HUDEP-2 (cell line): Measurements from ENCODE around the gene GABPA.
"Not testable (repeated sequence)": the region's sequence is repeated elsewhere in the genome, so short reads cannot be mapped to it uniquely, and the experiment has no call there.

Experiments
- DNase-seq, 76 experiments: peaks; one replicate each; lab custom pipeline; 2025; ENCODE audit not compliant: unreplicated experiment in 76 of 76; lab: John Stamatoyannopoulos, UW

GABPA gene

DNA sequence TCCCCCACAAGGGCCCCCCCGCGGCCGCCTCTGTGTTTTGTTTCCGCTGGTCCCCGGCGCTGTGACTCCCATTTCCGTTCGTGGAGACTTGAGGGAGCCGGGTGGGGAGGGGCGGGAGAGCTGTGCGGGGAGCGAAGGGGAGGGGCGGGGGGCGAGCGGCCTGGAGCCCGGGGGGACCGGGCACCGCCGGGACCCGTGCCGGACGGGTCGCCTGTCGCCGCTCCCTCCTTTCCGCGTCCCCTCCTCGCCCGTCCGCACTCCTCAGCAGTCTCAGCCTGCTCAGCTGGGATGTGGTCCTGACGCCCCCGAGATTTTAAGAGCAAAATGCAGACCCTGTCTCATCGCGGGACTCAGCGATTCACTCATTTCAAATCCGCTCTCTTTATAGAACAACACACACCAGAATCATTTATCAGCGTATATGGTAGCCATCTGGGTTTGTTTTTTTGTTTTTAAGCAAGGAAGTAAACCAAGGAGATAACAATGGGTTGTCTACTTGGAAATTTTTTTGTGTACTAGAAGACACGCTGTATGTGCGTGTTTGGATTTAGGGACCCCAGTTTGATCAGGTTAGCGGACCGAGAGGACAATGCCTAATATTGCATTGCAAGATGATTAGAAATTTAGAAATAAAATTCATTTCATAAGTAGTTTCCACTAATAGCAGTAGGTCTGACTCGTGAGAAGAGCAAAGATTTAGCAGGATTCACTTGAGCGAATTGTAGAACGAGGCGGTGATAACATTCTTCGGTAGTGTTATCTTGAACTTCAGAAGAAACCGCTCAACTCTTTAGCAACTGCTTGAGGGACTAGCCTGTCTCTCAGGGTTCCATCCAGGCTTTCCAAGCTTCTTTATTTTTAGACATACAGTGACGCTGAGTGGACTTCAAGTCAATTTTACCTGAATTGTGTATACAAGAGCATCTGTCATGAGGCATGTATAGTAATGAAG, 1.1 kb downstream of the GABPA start:
- DNase-seq: peak in 58 of 76 experiments; percentile 15 to 82 (median 64)

- DNase-seq: no peak
Measured at GRCh38 chr21:25737421-25737820, 2.6 kb downstream of the GABPA start.

DNA sequence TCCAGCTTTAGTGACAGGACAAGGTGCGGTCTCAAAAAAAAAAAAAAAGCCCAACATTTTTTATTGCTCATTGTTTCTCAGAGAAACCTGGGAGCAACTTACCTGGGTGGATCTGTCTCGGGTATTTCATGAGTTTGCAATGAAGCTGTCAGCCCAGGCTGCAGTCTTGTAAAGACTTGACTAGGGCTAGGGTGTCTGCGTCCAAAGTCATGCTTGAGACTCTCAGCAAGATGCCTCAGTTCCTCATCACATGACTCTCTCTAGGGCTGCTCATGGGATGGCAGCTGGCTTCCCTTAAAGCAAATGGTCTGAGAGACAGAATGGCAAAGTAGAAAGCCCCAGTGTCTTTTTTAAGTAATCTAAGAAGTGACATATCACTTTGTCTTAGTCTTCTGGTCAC, 8.1 kb downstream of the GABPA start:
- no peak for DNase-seq

GRCh38 chr21:25744854-25745253, 10.1 kb downstream of the GABPA start:
- DNase-seq: no peak

- DNase-seq: no peak
Measured at GRCh38 chr21:25750085-25750484, 15.3 kb downstream of the GABPA start.

DNA sequence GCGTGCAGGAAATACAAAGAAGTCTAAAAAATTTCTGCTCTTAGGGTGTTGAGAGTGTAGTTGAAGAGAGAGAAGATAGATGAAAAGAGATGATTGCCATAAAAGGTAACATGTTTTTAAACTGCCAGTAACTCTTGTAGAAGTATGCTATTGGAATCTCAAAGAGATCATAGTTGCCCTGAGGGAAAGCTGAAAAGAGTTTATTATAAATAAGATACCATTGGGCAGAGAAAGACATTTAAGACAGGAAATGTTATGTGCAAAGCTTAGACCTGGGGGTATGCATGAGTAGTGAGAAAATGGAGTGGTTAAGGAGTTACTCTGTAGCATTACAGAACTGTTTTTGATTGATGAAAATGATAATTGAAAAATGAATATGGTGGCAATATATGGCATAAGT, 17.6 kb downstream of the GABPA start:
- DNase-seq: no peak

DNA sequence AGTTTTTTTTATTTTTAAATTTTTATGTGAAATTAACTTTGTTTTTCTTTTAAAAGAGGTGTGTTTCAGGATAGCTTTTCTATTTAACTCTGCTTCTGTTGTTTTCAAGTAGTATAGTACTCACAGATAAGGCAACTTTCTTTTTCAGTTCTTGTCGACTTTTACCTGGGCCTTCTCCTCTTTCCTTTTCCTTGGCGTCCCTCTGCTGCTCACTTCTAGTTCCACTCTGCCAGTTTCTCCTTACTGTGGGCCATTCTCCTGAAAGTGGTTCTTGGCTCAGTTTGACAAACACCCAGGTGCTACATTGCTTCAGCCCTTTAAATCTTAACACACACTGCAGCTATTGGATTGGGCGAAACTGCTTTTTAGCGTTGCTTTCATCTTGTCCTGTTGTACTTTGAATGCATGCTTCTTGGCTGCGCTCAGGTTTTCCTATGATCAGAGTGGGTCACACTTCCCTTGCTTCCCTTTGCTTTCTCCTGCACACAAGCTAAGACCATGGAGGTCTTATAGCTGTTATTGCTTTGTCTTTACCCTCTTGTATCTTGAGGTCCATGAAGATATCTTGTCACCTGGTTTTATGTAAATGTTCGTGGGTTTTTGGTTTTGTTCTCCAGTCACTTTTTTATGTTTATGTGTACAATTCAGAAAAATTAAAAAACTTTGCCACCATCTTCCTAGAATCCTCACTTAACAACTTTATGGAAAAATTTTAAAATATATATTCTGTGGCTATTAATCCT, 21.6 kb downstream of the GABPA start:
- DNase-seq: no peak

DNA sequence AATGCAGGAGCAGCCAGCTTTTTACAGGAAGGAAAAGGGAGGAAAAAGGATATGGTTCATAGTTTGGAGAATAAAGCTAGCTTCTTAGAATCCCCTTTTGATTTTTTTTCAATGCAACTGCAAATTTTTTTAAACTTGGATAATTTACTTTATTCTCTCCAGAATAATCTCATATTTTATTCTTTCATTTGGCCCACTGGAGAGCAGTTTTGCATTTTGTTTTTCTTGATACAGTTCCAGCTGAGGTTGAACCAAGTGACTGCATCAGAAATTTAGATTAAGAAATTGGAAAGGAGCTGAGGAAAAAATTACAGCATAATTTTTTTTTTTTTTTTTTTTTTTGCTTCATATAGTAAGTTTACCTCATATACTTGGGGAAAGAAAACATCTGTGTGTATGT, 22.8 kb downstream of the GABPA start:
- no peak for DNase-seq

DNA sequence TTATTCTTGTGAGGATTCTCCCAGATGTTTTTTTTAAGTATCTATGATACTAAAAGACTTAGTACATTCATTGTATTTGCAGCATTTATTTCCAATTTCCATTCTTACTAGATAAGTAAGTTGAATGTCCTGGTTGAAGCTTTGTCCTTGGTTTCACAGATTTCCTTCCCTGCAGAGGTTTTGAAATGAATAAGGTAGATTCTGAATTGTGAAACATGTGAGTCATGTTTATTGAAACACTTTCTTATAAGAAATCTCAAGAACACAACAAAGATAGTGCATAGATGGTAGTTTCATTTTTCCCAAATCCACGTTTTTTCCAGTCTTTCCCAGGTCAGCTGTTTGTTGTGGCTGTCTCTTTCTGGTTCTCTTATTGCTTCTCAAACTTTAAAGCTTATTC, 24.8 kb downstream of the GABPA start:
- no peak for DNase-seq

DNA sequence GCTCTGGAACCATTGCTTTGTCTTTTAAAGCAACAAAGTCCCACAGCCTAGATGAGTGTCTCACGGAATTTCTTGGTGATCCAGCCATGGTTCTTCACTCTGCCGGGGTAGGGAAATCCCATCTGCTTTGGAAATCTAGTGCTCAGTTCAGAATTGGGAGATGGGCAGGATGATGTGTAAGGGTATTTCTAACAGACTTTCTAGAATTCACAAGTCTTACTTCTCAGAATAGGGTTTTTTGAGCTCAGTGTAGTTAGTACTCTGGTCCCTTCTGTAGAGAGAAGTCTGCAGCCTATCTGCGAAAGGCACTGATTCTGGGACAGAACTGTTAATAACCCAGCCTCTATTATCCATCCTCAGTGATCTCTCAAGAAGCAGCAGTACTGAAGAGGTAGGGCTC, 25.3 kb downstream of the GABPA start:
- DNase-seq: no peak

DNA sequence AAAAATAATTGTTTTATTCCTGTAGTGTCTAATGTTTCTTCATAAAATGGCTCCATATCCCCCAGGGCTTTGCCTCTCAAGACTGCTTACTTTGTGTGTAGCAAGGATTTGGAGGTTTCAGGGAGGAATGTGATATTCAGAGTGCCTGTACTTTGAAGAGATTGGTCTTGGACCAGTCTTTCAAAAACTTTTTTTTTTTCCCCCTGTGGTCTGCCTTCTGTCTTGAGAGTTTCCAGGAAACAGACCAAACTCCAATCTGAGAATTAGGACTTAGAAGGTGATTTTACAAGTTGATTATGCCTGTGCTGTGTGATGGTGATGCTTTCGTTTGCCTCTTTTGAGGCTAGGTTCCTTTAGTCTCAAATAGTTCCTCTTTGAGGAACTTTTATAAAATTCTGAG, 25.9 kb downstream of the GABPA start:
- DNase-seq: no peak

GRCh38 chr21:25764065-25764464, 29.3 kb downstream of the GABPA start:
- no peak for DNase-seq

DNA sequence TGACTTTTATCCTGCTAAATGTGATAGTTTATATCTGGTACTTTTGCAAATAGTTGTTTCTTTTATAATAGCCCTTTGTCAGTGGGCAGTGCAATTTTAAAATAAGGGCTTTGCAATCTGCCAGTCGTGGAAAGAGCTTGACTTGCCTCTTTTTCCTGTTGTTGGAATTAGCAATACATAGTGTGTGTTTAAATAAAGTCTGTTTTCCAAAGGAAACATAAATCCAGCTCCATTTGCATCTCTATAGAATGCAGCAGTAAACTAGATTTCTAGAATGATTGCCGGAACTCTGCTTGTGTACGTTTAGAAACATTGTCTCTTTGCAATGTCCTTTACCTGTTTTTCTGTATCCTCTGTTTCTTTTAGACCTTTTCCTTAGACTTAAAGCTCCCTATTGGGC, 33.1 kb downstream of the GABPA start:
- DNase-seq: no peak

DNA sequence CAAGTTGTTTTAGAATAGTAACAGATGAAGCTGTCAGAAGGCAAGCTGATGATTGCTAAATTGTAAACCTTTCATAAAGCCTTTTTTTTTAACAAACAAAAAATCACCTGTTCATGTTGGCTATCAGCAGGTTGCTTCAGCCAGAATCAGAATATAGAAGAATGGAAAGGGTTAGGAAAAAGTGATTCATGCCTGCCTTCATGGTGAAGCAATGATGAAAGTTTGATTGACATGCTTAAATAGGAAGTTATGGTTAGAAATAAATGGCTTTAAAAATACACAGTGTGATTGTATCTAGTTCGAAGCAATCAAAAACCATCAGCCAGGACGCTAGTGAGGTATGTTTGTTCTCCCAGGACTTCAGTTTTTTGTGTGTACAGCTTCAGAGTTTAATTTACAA, 37.9 kb downstream of the GABPA start:
- DNase-seq: peak in 5 of 76 experiments; percentile 5 to 37 (median 17)

GRCh38 chr21:25776440-25776839, 41.7 kb downstream of the GABPA start:
- DNase-seq: no peak

DNA sequence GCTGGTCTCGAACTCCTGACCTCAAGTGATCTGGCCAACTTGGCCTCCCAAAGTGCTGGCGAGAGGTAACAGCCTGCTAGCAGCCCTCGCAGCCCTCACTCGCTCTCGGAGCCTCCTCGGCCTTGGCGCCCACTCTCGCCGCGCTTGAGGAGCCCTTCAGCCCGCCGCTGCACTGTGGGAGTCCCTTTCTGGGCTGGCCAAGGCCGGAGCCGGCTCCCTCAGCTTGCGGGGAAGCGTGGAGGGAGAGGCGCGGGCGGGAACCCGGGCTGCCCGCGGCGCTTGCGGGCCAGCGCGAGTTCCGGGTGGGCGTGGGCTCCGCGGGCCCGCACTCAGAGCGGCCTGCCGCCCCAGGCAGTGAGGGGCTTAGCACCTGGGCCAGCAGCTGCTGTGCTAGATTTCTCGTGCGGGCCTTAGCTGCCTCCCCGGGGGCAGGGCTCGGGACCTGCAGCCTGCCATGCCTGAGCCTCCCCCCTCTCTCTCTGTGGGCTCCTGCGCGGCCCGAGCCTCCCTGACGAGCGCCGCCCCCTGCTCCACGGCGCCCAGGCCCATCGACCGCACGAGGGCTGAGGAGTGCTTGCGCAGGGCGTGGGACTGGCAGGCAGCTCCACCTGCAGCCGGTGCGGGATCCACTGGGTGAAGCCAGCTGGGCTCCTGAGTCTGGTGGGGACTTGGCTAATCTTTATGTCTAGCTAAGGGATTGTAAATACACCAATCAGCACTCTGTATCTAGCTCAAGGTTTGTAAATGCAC, 43.5 kb downstream of the GABPA start:
- not testable (repeated sequence) for DNase-seq

GRCh38 chr21:25788677-25789076, 53.9 kb downstream of the GABPA start:
- DNase-seq: no peak

DNA sequence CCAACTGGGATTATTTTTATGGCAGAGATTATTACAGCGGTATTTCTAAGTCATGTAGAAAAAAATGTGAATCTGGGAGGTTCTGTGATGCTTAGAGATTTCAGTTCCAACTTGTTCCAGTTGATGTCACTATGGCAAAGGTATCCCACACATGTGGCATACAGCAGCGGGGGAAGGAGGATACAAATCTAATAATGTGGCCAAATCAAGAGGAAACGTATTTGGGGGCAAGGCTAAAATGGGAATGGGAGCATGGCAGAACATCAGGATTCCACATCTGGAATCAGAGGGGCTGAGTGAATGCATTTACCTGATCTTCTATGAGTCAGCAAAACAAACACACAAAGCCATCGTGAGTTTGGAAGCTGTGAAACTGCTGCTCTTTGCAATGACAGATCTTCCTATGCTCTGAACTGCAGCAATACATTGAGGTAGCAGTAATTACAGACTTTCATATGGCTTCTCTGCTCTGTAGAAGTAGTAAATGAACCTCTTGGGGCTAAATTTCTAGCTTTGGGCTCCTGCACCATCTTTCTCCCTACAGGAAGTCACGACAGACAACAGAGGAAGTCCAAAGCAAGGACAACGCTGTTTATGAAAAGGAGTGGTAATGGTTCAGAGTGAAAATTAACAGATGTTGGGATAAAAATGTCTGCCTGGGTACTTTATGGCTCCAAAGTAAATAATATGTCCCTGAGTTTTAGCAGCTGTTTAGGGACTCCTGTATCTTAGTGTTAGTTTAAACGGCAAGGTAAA, 55.5 kb downstream of the GABPA start:
- peak in 15 of 76 experiments; percentile 4 to 54 (median 16) for DNase-seq

- DNase-seq: no peak
Measured at GRCh38 chr21:25790878-25791204, 56.1 kb downstream of the GABPA start.

- no peak for DNase-seq
Measured at GRCh38 chr21:25791319-25791718, 56.5 kb downstream of the GABPA start.
